Glutamatergic neuron (in vitro differentiated cells): Measurements from ENCODE around the gene TBRG4. TPM values are rescaled to one million over a fixed set of nuclear protein-coding genes. Genes with fewer than 3 reads are reported as not detected.

ENCODE experiments used
- DNase-seq: peaks from one replicate; pipeline ENCODE4 v3.0.0; 2022
- H3K27ac Mint-ChIP-seq: one replicate; pipeline ENCODE4 v1.8.0; 2020; ENCODE audit warnings: mild to moderate bottlenecking, mixed read lengths, inconsistent platforms; ENCODE audit not compliant: unreplicated experiment
- H3K27me3 Mint-ChIP-seq: one replicate; pipeline ENCODE4 v1.8.0; 2020; ENCODE audit warnings: mild to moderate bottlenecking, moderate library complexity, mixed read lengths, inconsistent platforms; ENCODE audit not compliant: unreplicated experiment
- H3K36me3 Mint-ChIP-seq: one replicate; pipeline ENCODE4 v1.8.0; 2020; ENCODE audit warnings: mild to moderate bottlenecking, mixed read lengths, inconsistent platforms; ENCODE audit not compliant: unreplicated experiment
- H3K4me1 Mint-ChIP-seq: one replicate; pipeline ENCODE4 v1.8.0; 2020; ENCODE audit warnings: mild to moderate bottlenecking, low read depth, mixed read lengths, inconsistent platforms; ENCODE audit not compliant: unreplicated experiment
- H3K4me3 Mint-ChIP-seq: one replicate; pipeline ENCODE4 v1.8.0; 2020; ENCODE audit warnings: mild to moderate bottlenecking, mixed read lengths, inconsistent platforms; ENCODE audit not compliant: unreplicated experiment
- H3K9me3 Mint-ChIP-seq: one replicate; pipeline ENCODE4 v1.8.0; 2020; ENCODE audit warnings: mild to moderate bottlenecking, moderate library complexity, mixed read lengths, inconsistent platforms; ENCODE audit not compliant: unreplicated experiment
- CTCF ChIP-seq: fragments of 200-600 bp; sonication (generic); IDR thresholded peaks from one replicate; pipeline ENCODE4 v1.5.0; 2021; ENCODE audit not compliant: partially characterized antibody, unreplicated experiment
- total RNA-seq: library from RNA; stranded (reverse); fragmentation: NEBNext Ultra II Directional; extraction: Animal tissue kit (Norgen Biotek cat#: 25700); gene quantifications from one replicate; pipeline ENCODE4 v1.2.1, GENCODE V29; 2021; ENCODE audit not compliant: unreplicated experiment

The TBRG4 gene
- total RNA-seq, 1 donor from 2014 or later, result 90.1 TPM

GRCh38 chr7:45061352-45061751, 50.1 kb downstream of the TBRG4 start:
- H3K4me3 Mint-ChIP-seq, result no peak overlapping the region
- peaks cover 2% of the 10 kb centered on the region for H3K27me3 Mint-ChIP-seq
- H3K4me1 Mint-ChIP-seq, result peaks cover 6% of the 10 kb centered on the region
- no peak for TF ChIP-seq CTCF
- H3K9me3 Mint-ChIP-seq, result no peaks in the 10 kb centered on the region
- DNase-seq, result no peak
- H3K27ac Mint-ChIP-seq, result no peak overlapping the region
- no peaks in the 10 kb centered on the region for H3K36me3 Mint-ChIP-seq

- peaks cover 6% of the 10 kb centered on the region for H3K4me1 Mint-ChIP-seq
- DNase-seq, result no peak
- no peaks in the 10 kb centered on the region for H3K9me3 Mint-ChIP-seq
- no peaks in the 10 kb centered on the region for H3K27me3 Mint-ChIP-seq
- no peak overlapping the region for H3K27ac Mint-ChIP-seq
- no peaks in the 10 kb centered on the region for H3K36me3 Mint-ChIP-seq
- no peak for TF ChIP-seq CTCF
- H3K4me3 Mint-ChIP-seq, result no peak overlapping the region
Measured at GRCh38 chr7:45060295-45060694, 51.2 kb downstream of the TBRG4 start.

- no peaks in the 10 kb centered on the region for H3K27me3 Mint-ChIP-seq
- peaks cover 5% of the 10 kb centered on the region for H3K36me3 Mint-ChIP-seq
- DNase-seq, result no peak
- no peak for TF ChIP-seq CTCF
- no peak overlapping the region for H3K4me3 Mint-ChIP-seq
- peaks cover 6% of the 10 kb centered on the region for H3K4me1 Mint-ChIP-seq
- H3K27ac Mint-ChIP-seq, result no peak overlapping the region
- H3K9me3 Mint-ChIP-seq, result peaks cover 2% of the 10 kb centered on the region
Measured at GRCh38 chr7:45057878-45058277, 53.6 kb downstream of the TBRG4 start.

- Mint-ChIP-seq H3K27ac (no peak overlapping the region), H3K4me3 (no peak overlapping the region), H3K4me1 (peaks cover 13% of the 10 kb centered on the region), H3K27me3 (peaks cover 3% of the 10 kb centered on the region), H3K9me3 (peaks cover 2% of the 10 kb centered on the region), H3K36me3 (peaks cover 5% of the 10 kb centered on the region)
- TF ChIP-seq CTCF, result no peak
- no peak for DNase-seq
Measured at GRCh38 chr7:45055594-45056219, 55.8 kb downstream of the TBRG4 start.

GRCh38 chr7:45055016-45055415, 56.5 kb downstream of the TBRG4 start:
- DNase-seq, result no peak
- Mint-ChIP-seq H3K36me3 (peaks cover 5% of the 10 kb centered on the region), H3K27ac (no peak overlapping the region), H3K4me1 (peaks cover 14% of the 10 kb centered on the region), H3K4me3 (no peak overlapping the region), H3K9me3 (peaks cover 2% of the 10 kb centered on the region), H3K27me3 (peaks cover 3% of the 10 kb centered on the region)
- TF ChIP-seq CTCF, result no peak
